Ascending aorta (tissue), 2 donors: Measurements from ENCODE around the gene BAIAP2L2. TPM values are rescaled to one million over a fixed set of nuclear protein-coding genes. Genes with fewer than 3 reads are reported as not detected.

Source experiments
- DNase-seq, 2 donors: peaks; one replicate each; pipeline ENCODE4 v3.0.0-alpha.2; 2019; ENCODE audit warnings: low spot score in 2 of 2
- H3K27ac ChIP-seq, 2 donors: fragments of 200-600 bp; sonication (generic); one replicate each; pipeline ENCODE4 v1.5.1; 2016 to 2017; ENCODE audit warnings: mild to moderate bottlenecking in 1 of 2
- H3K27me3 ChIP-seq: fragments of 200-600 bp; sonication (generic); one replicate; pipeline ENCODE4 v1.5.1; 2017
- H3K36me3 ChIP-seq, 2 donors: fragments of 200-600 bp; sonication (generic); one replicate each; pipeline ENCODE4 v1.5.1; 2016
- H3K4me1 ChIP-seq, 2 donors: fragments of 200-600 bp; sonication (generic); one replicate each; pipeline ENCODE4 v1.5.1; 2016 to 2017; ENCODE audit warnings: mild to moderate bottlenecking in 1 of 2
- H3K4me3 ChIP-seq, 2 donors: fragments of 200-600 bp; sonication (generic); one replicate each; pipeline ENCODE4 v1.5.1; 2016 to 2017; ENCODE audit warnings: mild to moderate bottlenecking in 1 of 2
- H3K9me3 ChIP-seq, 2 donors: fragments of 200-600 bp; sonication (generic); one replicate each; pipeline ENCODE4 v1.5.1; 2016
- intact Hi-C: fragments of 100-400 bp; cut with DNase I; formaldehyde crosslinking; loops from one replicate; pipeline ENCODE4 v1.15.1; 2023
- total RNA-seq: library from RNA; depleted of rRNA; stranded (reverse); fragments of >200 nt; gene quantifications from one replicate; pipeline ENCODE4 v1.1.0, GENCODE V29; 2016
- TF ChIP-seq, protein P1 (sequence below), 3 experiments: fragments of 200-600 bp in 2 of 3; fragments of 450-650 bp in 1 of 3; sonication (generic) in 2 of 3; IDR thresholded peaks; one replicate each; pipeline ENCODE4 v1.5.1; 2016 to 2019; ENCODE audit warnings: antibody characterized with exemption in 3 of 3, mild to moderate bottlenecking in 1 of 3, moderate library complexity in 1 of 3

The BAIAP2L2 gene
- total RNA-seq, 1 donor from 2014 or later, result not detected

DNA sequence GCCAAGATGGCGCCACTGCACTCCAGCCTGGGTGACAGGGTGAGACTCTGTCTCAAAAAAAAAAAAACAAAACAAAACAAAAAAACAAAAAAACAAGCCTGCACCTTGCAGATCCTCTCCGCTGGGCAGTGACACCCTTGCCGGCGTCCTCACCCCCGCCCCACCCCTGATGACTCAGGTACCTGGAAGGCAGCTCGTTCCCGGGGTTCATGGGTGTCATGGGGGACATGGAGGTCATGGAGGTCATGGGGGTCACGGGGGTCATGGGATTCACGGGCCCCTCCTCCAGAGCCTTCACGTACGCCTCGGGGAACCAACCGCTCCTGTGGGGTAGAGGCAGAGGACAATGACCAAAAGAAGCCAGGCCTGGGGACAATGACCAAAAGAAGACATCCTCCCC is 23.5 kb downstream of the BAIAP2L2 start:
- H3K27me3 ChIP-seq, result no peaks in the 10 kb centered on the region

DNA sequence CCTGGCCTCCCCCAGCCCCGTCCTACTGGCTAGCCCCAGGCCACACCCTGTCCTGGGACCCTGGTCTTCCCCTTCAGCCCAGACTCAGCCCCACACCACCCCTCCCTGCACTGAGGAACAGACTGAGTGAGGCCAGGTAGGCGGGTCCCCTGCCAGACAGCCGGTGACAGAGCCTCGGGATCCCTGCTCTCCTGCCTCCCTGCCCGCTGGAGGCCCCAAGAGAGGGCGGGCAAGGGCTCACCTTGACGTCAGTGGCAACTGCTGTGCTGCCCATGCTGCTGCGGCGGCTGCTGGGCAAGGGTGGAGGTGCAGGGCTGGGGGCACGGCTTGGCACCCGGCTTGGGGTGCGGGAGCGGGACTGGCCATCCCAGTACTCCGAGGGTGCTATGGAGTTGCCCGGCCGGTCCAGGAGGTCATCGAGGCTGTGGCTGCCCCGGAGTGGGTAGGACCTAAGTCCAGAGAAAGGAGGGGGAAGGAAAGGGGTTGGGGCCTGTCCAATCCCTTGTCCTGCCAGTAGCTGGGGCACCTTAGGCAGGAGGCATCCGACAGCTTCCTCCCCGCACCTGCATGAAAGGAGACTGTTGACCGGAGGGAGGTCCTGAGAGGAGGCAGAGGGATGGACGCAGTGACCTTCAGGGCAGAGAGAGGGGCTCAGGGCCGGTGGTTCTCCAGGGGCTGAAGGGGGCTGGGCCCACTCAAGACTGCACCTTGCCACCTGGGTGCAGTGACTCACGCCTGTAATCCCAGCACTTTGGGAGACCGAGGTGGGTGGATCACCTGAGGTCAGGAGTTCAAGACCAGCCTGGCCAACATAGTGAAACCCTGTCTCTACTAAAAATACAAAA is 24.3 kb downstream of the BAIAP2L2 start:
- Histone ChIP-seq H3K36me3 (no peaks in the 10 kb centered on the region), H3K27ac (no peak overlapping the region), H3K27me3 (no peaks in the 10 kb centered on the region), H3K4me1 (peaks cover 0 to 19% of the 10 kb centered on the region in 2 donors), H3K9me3 (no peaks in the 10 kb centered on the region), H3K4me3 (no peak overlapping the region)
- TF ChIP-seq, protein P1, sequence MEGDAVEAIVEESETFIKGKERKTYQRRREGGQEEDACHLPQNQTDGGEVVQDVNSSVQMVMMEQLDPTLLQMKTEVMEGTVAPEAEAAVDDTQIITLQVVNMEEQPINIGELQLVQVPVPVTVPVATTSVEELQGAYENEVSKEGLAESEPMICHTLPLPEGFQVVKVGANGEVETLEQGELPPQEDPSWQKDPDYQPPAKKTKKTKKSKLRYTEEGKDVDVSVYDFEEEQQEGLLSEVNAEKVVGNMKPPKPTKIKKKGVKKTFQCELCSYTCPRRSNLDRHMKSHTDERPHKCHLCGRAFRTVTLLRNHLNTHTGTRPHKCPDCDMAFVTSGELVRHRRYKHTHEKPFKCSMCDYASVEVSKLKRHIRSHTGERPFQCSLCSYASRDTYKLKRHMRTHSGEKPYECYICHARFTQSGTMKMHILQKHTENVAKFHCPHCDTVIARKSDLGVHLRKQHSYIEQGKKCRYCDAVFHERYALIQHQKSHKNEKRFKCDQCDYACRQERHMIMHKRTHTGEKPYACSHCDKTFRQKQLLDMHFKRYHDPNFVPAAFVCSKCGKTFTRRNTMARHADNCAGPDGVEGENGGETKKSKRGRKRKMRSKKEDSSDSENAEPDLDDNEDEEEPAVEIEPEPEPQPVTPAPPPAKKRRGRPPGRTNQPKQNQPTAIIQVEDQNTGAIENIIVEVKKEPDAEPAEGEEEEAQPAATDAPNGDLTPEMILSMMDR (IDR thresholded peaks at IDR 0.05), result no peak
- no peak for DNase-seq
- intact Hi-C loops, result no loop called here

More for the DNA sequence above, 23.5 kb downstream of the BAIAP2L2 start:
- H3K36me3 ChIP-seq, result no peaks in the 10 kb centered on the region
- H3K27ac ChIP-seq, result no peak overlapping the region
- no peaks in the 10 kb centered on the region for H3K9me3 ChIP-seq
- DNase-seq, result no peak
- no peak overlapping the region for H3K4me3 ChIP-seq
- TF ChIP-seq, protein P1 (IDR thresholded peaks at IDR 0.05), result no peak
- intact Hi-C loops, result no loop called here
- peaks cover 0 to 14% of the 10 kb centered on the region in 2 donors for H3K4me1 ChIP-seq

DNA sequence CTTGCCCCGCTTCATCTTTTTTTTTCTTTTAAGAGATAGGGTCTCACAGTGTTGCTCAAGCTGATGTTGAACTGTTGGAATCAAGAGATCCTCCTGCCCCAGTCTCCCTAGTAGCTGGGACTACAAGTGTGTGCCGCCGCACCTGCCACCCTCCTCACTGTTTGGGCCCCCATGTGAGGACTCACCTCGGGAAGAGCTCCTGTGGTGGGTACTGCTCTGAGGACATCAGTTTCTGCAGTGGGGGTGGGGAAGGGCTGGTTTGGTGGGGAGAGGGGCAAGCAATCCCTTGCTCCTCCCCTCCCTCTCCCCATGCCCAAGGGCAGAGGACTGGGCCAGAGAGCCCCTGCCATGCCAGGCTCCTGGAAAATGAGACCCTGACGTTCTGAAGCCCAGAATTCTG is 25.0 kb downstream of the BAIAP2L2 start:
- DNase-seq, result no peak
- no peaks in the 10 kb centered on the region for H3K36me3 ChIP-seq
- no peaks in the 10 kb centered on the region for H3K9me3 ChIP-seq
- no peak overlapping the region for H3K4me3 ChIP-seq
- H3K27ac ChIP-seq, result no peak overlapping the region
- intact Hi-C loops, result no loop called here
- no peaks in the 10 kb centered on the region for H3K27me3 ChIP-seq
- H3K4me1 ChIP-seq, result peaks cover 0 to 24% of the 10 kb centered on the region in 2 donors
- TF ChIP-seq, protein P1 (IDR thresholded peaks at IDR 0.05), result no peak

DNA sequence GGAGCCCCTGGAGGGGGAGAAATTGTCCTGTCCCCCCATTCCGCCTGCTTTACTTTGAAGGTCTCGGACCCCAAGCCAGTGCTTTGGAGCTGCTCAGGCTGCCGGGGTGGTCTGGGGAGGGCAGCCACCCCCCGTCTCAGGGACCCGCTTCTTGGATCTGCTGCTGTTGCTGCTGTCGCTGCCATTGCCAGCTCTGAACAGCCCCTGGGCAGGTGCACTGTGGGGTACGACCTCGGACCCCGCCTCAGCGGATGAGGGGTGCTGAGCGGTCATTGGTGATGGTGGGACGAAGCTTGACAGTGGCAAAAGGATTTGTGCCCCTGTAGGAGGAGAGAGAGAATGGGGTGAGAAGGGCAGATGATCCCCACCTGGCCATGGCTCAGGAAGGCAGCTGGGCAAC is 25.4 kb downstream of the BAIAP2L2 start:
- TF ChIP-seq, protein P1 (IDR thresholded peaks at IDR 0.05), result no peak
- H3K4me1 ChIP-seq, result peaks cover 0 to 24% of the 10 kb centered on the region in 2 donors
- intact Hi-C loops, result no loop called here
- H3K9me3 ChIP-seq, result no peaks in the 10 kb centered on the region
- H3K27me3 ChIP-seq, result no peaks in the 10 kb centered on the region
- no peaks in the 10 kb centered on the region for H3K36me3 ChIP-seq
- DNase-seq, result no peak
- no peak overlapping the region for H3K4me3 ChIP-seq
- H3K27ac ChIP-seq, result no peak overlapping the region

DNA sequence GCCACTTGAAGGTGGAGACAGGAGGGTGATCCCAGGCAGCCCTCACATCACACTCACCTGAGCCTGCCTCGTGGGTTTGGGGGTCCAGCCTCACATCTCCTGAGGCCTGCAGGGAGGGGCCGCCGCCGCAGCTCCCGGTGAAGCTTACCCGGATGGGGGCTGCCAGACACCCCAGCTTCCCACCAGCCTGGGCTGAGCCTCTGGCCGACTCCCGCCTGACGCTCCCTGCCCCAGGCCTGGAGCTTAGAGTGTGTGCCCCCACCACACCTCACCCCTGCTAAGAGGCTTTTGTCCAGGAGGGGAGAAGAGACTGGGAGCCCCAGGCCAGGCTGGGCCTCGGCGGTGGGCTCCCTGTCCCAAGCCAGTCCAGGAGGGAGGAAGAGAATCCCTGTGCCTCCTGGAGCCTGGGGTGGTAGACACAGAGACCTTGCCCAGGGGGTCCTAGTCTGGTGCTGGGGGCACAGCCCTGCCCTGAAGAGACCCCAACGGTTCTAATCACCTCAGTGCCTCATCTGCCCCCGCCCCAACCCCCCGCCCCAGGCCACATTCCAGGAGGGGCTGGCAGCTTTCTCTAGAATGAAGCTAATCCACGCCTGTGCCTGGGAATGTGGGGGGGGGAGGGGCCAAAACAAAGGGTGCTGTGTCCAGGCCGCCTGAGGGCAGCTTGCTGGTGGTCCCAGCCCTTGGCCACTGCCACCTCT is 26.4 kb downstream of the BAIAP2L2 start, which contains the start of gene SLC16A8:
Gene SLC16A8 (minus strand): TSS at position 254 of the 701 bp plus-strand sequence. CDS start 1,311 bp downstream, outside the sequence.
- no peaks in the 10 kb centered on the region for H3K36me3 ChIP-seq
- no peaks in the 10 kb centered on the region for H3K9me3 ChIP-seq
- H3K27me3 ChIP-seq, result no peaks in the 10 kb centered on the region
- no peak within 1 kb of the TSS for H3K4me3 ChIP-seq
- no peak within 1 kb of the TSS for H3K27ac ChIP-seq
- intact Hi-C loops, result no loop called here
- no peak for DNase-seq
- peaks cover 0 to 22% of the 10 kb centered on the region in 2 donors for H3K4me1 ChIP-seq
- TF ChIP-seq, protein P1 (IDR thresholded peaks at IDR 0.05), result no peak
